Right lobe of liver (tissue), 6 donors: ENCODE results near the gene STK24. TPM values are rescaled to one million over a fixed set of nuclear protein-coding genes. Genes with fewer than 3 reads are reported as not detected.

Source experiments
- ATAC-seq, 4 donors: fragments of 200-7000 bp; cut with Tn5 transposase; one replicate each; pipeline ENCODE4 v1.9.1; 2020; ENCODE audit warnings: mild to moderate bottlenecking in 4 of 4, moderate library complexity in 4 of 4
- DNase-seq, 3 donors: peaks; one replicate each; pipeline ENCODE4 v3.0.0-alpha.2; 2020
- H3K27ac ChIP-seq, 3 donors: fragments of 200-600 bp; one replicate each; pipeline ENCODE4 v1.8.0; 2022
- H3K27me3 ChIP-seq, 2 donors: fragments of 200-600 bp; one replicate each; pipeline ENCODE4 v1.8.0; 2022
- H3K36me3 ChIP-seq, 4 donors: fragments of 200-600 bp; sonication (generic) in 1 of 4; one replicate each; pipeline versions ENCODE4 v1.5.1 to v1.8.0; 2017 to 2022; ENCODE audit warnings: control low read depth in 1 of 4
- H3K4me1 ChIP-seq, 4 donors: fragments of 200-600 bp; sonication (generic) in 1 of 4; one replicate each; pipeline versions ENCODE4 v1.5.1 to v1.8.0; 2017 to 2022; ENCODE audit warnings: control low read depth in 1 of 4
- H3K4me3 ChIP-seq, 3 donors: fragments of 200-600 bp; one replicate each; pipeline ENCODE4 v1.8.0; 2022
- H3K9me3 ChIP-seq, 4 donors: fragments of 200-600 bp; sonication (generic) in 1 of 4; one replicate each; pipeline versions ENCODE4 v1.5.1 to v1.8.0; 2017 to 2022; ENCODE audit warnings: control low read depth in 1 of 4
- POLR2A ChIP-seq: fragments of 450-650 bp; IDR thresholded peaks from one replicate; pipeline ENCODE4 v1.6.1; 2017; ENCODE audit warnings: antibody characterized with exemption, mild to moderate bottlenecking
- WGBS: methylation state at CpG from one replicate; pipeline ENCODE4 v1.1.6; 2018; ENCODE audit warnings: low coverage, low lambda C conversion rate; ENCODE audit not compliant: insufficient coverage; ENCODE audit errors: missing lambda C conversion rate; 5-methylcytosine and 5-hydroxymethylcytosine counted together
- intact Hi-C, 2 donors: fragments of 100-400 bp; cut with DNase I; formaldehyde crosslinking; loops; one replicate each; pipeline versions ENCODE4 v1.11.2 to v1.14.1; 2022
- total RNA-seq, 6 experiments: library from RNA; depleted of rRNA in 2 of 6; stranded (reverse); fragments of >200 nt in 2 of 6; fragmentation: NEBNext Ultra II Directional in 3 of 6; extraction: Animal tissue kit (Norgen Biotek cat#: 25700) in 3 of 6; gene quantifications; one replicate each; pipeline versions ENCODE4 v1.1.0 to v1.2.4, GENCODE V29; 2016 to 2023
- TF ChIP-seq, protein P1 (sequence below), 4 donors: fragments of 200-600 bp in 3 of 4; fragments of 450-650 bp in 1 of 4; IDR thresholded peaks; one replicate each; pipeline versions ENCODE4 v1.5.1 to v1.8.0; 2016 to 2022; ENCODE audit warnings: antibody characterized with exemption in 4 of 4, mild to moderate bottlenecking in 2 of 4
- donor health status: DM: no; HTN: yes; CAD: no.
- donor health status: DM: no; HTN: no; CAD: no.
- donor health status: DM: no; HTN: no; CAD: no.
- donor health status: DM: no; HTN: yes; CAD: no.
- donor health status: DM: no; HTN: yes; CAD: no.

Gene STK24
- total RNA-seq, 6 experiments from 2014 or later = 14.8 to 40.8 (median 28.6) TPM

DNA sequence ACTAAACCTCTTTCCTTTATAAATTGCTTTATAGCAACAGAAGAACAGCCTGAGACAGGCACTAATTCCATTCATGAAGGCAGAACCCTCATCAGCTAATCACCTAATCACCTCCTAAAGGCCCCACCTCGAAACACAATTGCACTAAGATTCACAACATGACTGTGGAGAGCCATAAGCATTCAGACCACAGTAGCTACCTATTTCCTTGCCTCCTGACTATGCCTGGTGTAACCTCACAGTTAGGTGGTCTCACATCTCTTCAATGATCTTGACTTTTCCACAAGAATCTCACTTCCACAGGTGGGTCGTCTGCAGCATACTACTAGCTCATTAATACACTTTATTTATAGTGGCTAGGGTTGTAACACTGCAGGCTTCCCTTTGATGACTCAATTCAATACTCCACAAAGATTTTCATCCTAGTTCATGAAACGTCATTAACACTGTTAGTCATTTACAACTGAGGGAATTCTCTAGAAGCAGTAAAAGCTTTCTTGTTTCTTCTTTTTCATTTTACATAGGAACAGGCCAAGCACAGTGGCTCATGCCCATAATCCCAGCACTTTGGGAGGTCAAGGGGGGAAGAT is 27.1 kb downstream of the STK24 start:
- peaks cover 0 to 2% (median 0%) of the 10 kb centered on the region in 4 donors for H3K36me3 ChIP-seq
- ATAC-seq (no peak), DNase-seq (no peak)
- WGBS = 82% methylated on average over 2 of the region's 3 CpGs
- intact Hi-C loops = no loop called here
- no peak overlapping the region for H3K4me3 ChIP-seq
- no peaks in the 10 kb centered on the region for H3K27me3 ChIP-seq
- TF ChIP-seq POLR2A = no peak
- TF ChIP-seq, protein P1, sequence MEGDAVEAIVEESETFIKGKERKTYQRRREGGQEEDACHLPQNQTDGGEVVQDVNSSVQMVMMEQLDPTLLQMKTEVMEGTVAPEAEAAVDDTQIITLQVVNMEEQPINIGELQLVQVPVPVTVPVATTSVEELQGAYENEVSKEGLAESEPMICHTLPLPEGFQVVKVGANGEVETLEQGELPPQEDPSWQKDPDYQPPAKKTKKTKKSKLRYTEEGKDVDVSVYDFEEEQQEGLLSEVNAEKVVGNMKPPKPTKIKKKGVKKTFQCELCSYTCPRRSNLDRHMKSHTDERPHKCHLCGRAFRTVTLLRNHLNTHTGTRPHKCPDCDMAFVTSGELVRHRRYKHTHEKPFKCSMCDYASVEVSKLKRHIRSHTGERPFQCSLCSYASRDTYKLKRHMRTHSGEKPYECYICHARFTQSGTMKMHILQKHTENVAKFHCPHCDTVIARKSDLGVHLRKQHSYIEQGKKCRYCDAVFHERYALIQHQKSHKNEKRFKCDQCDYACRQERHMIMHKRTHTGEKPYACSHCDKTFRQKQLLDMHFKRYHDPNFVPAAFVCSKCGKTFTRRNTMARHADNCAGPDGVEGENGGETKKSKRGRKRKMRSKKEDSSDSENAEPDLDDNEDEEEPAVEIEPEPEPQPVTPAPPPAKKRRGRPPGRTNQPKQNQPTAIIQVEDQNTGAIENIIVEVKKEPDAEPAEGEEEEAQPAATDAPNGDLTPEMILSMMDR (IDR thresholded peaks at IDR 0.05) = no peak
- H3K9me3 ChIP-seq = no peaks in the 10 kb centered on the region
- no peak overlapping the region for H3K27ac ChIP-seq
- peaks cover 0 to 19% (median 5%) of the 10 kb centered on the region in 4 donors for H3K4me1 ChIP-seq

DNA sequence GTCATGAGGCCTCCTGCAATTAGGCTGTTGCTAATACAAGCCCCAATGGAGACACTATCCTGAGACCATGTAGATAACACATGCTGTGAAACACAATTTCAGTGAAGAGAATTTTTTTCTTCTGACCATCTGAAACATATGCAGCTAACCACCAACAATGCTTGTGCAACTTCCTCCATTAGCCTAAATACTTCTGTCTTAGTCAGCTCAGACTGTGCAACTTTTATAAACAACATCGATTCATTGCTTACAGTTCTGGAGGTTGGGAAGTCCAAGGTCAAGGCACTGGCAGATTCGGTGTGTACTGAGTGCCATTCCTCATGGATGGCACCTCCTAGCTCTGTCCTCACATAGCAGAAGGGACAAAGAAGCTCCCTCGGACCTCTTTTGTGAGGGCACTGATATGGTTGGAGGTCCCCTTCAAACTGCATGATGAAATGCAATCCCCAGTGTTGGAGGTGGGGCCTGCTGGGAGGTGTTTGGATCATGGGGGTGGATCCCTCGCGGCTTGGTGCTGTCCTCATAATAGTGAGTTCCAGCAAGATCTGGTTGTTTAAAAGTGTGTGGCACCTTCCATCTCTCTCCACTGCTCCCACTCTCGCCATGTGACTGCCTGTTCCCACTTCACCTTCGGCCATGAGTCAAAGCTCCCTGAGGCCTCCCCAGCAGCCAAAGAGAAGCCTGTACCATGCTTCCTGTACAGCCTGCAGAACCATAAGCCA is 27.7 kb downstream of the STK24 start:
- Histone ChIP-seq H3K36me3 (peaks cover 0 to 2% (median 0%) of the 10 kb centered on the region in 4 donors), H3K9me3 (no peaks in the 10 kb centered on the region), H3K4me1 (peaks cover 0 to 20% (median 7%) of the 10 kb centered on the region in 4 donors), H3K4me3 (no peak overlapping the region), H3K27me3 (no peaks in the 10 kb centered on the region), H3K27ac (no peak overlapping the region)
- ATAC-seq (peak in 3 of 4 donors; percentile 37 to 53 (median 43)), DNase-seq (no peak)
- WGBS = 80% methylated on average over 5 of the region's 7 CpGs
- intact Hi-C loops = no loop called here
- no peak for TF ChIP-seq POLR2A
- TF ChIP-seq, protein P1 (IDR thresholded peaks at IDR 0.05) = no peak

DNA sequence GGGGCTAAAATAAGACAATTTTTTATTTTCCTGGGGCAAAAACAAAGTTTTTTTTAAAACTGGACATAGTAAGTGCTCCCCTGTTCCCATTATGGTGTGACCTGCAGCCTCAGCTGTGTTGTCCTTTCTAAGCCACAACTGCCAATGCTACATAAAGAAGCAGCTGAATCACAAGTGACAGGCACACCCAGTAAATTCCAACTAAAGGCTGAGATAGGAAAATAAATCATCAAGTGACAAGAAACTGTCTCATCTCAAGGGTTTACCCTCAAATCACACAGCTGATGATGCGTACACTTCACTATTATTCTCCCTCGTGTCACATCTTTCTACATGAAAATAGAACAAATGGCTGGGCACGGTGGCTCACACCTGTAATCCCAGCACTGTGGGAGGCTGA is 28.7 kb downstream of the STK24 start:
- intact Hi-C loops = no loop called here
- H3K27ac ChIP-seq = no peak overlapping the region
- no peaks in the 10 kb centered on the region for H3K27me3 ChIP-seq
- 81% methylated on average over 3 of the region's 3 CpGs for WGBS
- peaks cover 0 to 2% (median 0%) of the 10 kb centered on the region in 4 donors for H3K36me3 ChIP-seq
- ATAC-seq = no peak
- H3K4me3 ChIP-seq = no peak overlapping the region
- H3K4me1 ChIP-seq = peaks cover 0 to 25% (median 12%) of the 10 kb centered on the region in 4 donors
- no peaks in the 10 kb centered on the region for H3K9me3 ChIP-seq
- DNase-seq = no peak
- TF ChIP-seq, protein P1 (IDR thresholded peaks at IDR 0.05) = no peak
- TF ChIP-seq POLR2A = no peak

DNA sequence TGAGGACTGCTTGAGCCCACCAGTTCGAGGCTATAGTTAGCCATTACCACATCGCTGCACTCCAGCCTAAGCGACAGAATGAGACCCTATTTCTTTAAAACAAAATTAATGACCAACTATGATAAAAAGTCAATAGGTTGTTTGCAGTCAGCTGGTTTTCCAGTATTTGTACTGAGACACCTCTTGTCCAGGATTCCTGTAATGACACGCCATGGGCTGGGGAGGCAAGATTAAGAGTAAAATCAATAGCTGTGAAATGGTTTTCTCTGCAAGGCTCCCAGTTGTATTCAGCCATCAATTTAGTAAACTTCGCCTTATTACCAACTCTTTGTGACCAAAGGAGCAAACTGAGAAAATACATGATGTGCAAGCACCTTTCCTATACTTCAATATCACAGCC is 29.5 kb downstream of the STK24 start:
- Histone ChIP-seq H3K4me3 (no peak overlapping the region), H3K27ac (no peak overlapping the region), H3K4me1 (peaks cover 0 to 25% (median 12%) of the 10 kb centered on the region in 4 donors), H3K9me3 (no peaks in the 10 kb centered on the region), H3K27me3 (no peaks in the 10 kb centered on the region), H3K36me3 (peaks cover 0 to 2% (median 0%) of the 10 kb centered on the region in 4 donors)
- peak in 3 of 4 donors; percentile 33 to 65 (median 54) for ATAC-seq
- DNase-seq = no peak
- WGBS = 85% methylated on average over 4 of the region's 5 CpGs
- intact Hi-C loops = no loop called here
- TF ChIP-seq POLR2A = no peak
- TF ChIP-seq, protein P1 (IDR thresholded peaks at IDR 0.05) = no peak
